HG03064 (cell line): Measurements from ENCODE around the gene CHD9.
"Not testable (repeated sequence)": the region's sequence is repeated elsewhere in the genome, so short reads cannot be mapped to it uniquely, and the experiment has no call there.

ENCODE experiments used
- ATAC-seq: cut with Tn5 transposase; IDR thresholded peaks from one replicate; pipeline ENCODE4 v1.9.1; 2021; ENCODE audit warnings: low read depth; ENCODE audit not compliant: unreplicated experiment

The CHD9 gene

GRCh38 chr16:53130159-53131049, 75.6 kb downstream of the CHD9 start:
- peak; percentile 79 for ATAC-seq

GRCh38 chr16:53131050-53131362, 76.2 kb downstream of the CHD9 start:
- peak; percentile 3 for ATAC-seq

GRCh38 chr16:53131363-53132071, 76.7 kb downstream of the CHD9 start:
- ATAC-seq, result peak; percentile 18

GRCh38 chr16:53132406-53132805, 77.6 kb downstream of the CHD9 start:
- no peak for ATAC-seq

- ATAC-seq, result no peak
Measured at GRCh38 chr16:53135329-53135728, 80.5 kb downstream of the CHD9 start.

- ATAC-seq, result no peak
Measured at GRCh38 chr16:53142823-53143568, 88.2 kb downstream of the CHD9 start.

GRCh38 chr16:53147500-53148065, 92.8 kb downstream of the CHD9 start:
- no peak for ATAC-seq

GRCh38 chr16:53150769-53151168, 96.0 kb downstream of the CHD9 start:
- ATAC-seq, result no peak

GRCh38 chr16:53152329-53152728, 97.5 kb downstream of the CHD9 start:
- no peak for ATAC-seq

GRCh38 chr16:53153130-53153529, 98.3 kb downstream of the CHD9 start:
- ATAC-seq, result no peak

- ATAC-seq, result no peak
Measured at GRCh38 chr16:53154513-53154912, 99.7 kb downstream of the CHD9 start.

- ATAC-seq, result no peak
Measured at GRCh38 chr16:53156516-53156915, 101.7 kb downstream of the CHD9 start.

GRCh38 chr16:53159781-53160436, 105.1 kb downstream of the CHD9 start:
- no peak for ATAC-seq

GRCh38 chr16:53166099-53166498, 111.3 kb downstream of the CHD9 start:
- no peak for ATAC-seq

- ATAC-seq, result no peak
Measured at GRCh38 chr16:53168744-53169143, 114.0 kb downstream of the CHD9 start.

GRCh38 chr16:53172517-53172916, 117.7 kb downstream of the CHD9 start:
- no peak for ATAC-seq

- ATAC-seq, result no peak
Measured at GRCh38 chr16:53175118-53175517, 120.3 kb downstream of the CHD9 start.

- ATAC-seq, result no peak
Measured at GRCh38 chr16:53176434-53176833, 121.6 kb downstream of the CHD9 start.

GRCh38 chr16:53183442-53183841, 128.7 kb downstream of the CHD9 start:
- no peak for ATAC-seq

- ATAC-seq, result not testable (repeated sequence)
Measured at GRCh38 chr16:53185741-53186140, 130.9 kb downstream of the CHD9 start.
